ENCODE measurements around the gene DNAJC10. TPM values are rescaled to one million over a fixed set of nuclear protein-coding genes. Genes with fewer than 3 reads are reported as not detected.

The DNAJC10 gene
- total and polyA plus RNA-seq, 9 of the 15 experiments (the other 6 are each of a cell fraction or from before 2014, with no cell fraction given) = 9.8 to 77.7 (median 57.3) TPM

DNA sequence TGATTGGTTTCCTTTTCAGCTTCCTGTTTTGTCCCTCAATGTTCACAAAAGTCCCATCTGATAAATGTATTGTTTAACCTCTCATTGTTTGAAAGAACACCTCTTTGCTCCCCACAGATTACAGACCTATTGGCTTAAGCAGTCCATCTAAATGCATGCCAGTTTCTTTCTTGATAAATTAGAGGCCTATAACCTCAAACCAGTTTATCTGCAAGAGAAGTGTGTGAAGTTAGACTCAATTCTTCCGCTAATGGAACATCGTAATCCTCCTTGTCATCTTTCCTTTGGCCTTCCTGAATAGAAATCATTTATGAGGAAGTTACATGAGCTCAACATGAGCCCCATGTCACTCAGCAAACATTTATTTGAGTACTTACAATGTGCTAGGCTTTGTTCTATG is 76.4 kb downstream of the DNAJC10 start:
- Histone ChIP-seq H4K20me1 (replicated peaks; ENCODE audit: control insufficient read depth, insufficient read depth, low read length) (no peaks in the 10 kb centered on the region), H3K4me1 (replicated peaks in 1 of 2; ENCODE audit: control insufficient read depth in 2 of 2, insufficient read depth in 2 of 2, low read length in 2 of 2) (no peaks in the 10 kb centered on the region), H3K27me3 (ENCODE audit: control insufficient read depth in 2 of 2, insufficient read depth in 2 of 2, low read length in 2 of 2) (peaks cover 0 to 7% of the 10 kb centered on the region in 2 experiments; a peak in 2 of 5 replicates), H2AFZ (ENCODE audit: low read depth, low read length) (no peak overlapping the region), H3K9me1 (ENCODE audit: control insufficient read depth, insufficient read depth, low read length) (no peaks in the 10 kb centered on the region), H3K4me3 (no peak overlapping the region), H3K9ac (ENCODE audit: insufficient read depth in 1 of 2, low read depth in 2 of 2, low read length in 2 of 2) (no peak overlapping the region), H3K27ac (ENCODE audit: extremely low read depth, low read depth, low read length) (no peak overlapping the region), H3K4me2 (ENCODE audit: insufficient read depth, low read length) (no peak overlapping the region), H3K9me3 (replicated peaks; ENCODE audit: control insufficient read depth, insufficient read depth, low read depth, low read length) (no peaks in the 10 kb centered on the region), H3K79me2 (ENCODE audit: control insufficient read depth, insufficient read depth, low read length) (no peaks in the 10 kb centered on the region), H3K36me3 (ENCODE audit: control insufficient read depth, insufficient read depth, low read length) (no peaks in the 10 kb centered on the region)
- WGBS (ENCODE audit: insufficient coverage, low coverage, missing lambda C conversion rate) = 24% methylated on average over 2 of the region's 2 CpGs
- in situ Hi-C loops (cut with MboI) = no loop called here
- DNase-seq (ENCODE audit: extremely low read depth in 1 of 4, low spot score in 3 of 4) = no peak
- intact Hi-C loops (cut with micrococcal nuclease) = no loop called here
- TF ChIP-seq ZNF77 (CRISPR knock-in tag; IDR thresholded peaks at IDR 0.05) = no peak
- TF ChIP-seq THAP7 (CRISPR knock-in tag; IDR thresholded peaks at IDR 0.05) = no peak
- TF ChIP-seq ASH1L (IDR thresholded peaks at IDR 0.05; ENCODE audit: borderline replicate concordance, low read depth, partially characterized antibody) = no peak
- TF ChIP-seq ZNF592 (IDR thresholded peaks at IDR 0.05) = no peak
- TF ChIP-seq TBL1XR1 (IDR thresholded peaks at IDR 0.05; ENCODE audit: low read length in 2 of 2) = no peak
- ChIA-PET CTCF (ENCODE audit: low intra/inter-chr PET ratio) (interaction anchor here (0.6 kb wide), 1 partner anchor 8 kb away, joined by 3 read pairs; no protein-coding TSS in a partner anchor), POLR2A (interaction anchor here (0.8 to 2.1 kb wide), 3 partner anchors 10 to 14 kb away, joined by 3 to 6 read pairs (median 3); no protein-coding TSS in a partner anchor)
- no peak for FAIRE-seq
- no peak for ATAC-seq
- BruUV-seq (replicated peaks) = no TSS peak
